ENCODE results near the gene TCP11.

The TCP11 gene

DNA sequence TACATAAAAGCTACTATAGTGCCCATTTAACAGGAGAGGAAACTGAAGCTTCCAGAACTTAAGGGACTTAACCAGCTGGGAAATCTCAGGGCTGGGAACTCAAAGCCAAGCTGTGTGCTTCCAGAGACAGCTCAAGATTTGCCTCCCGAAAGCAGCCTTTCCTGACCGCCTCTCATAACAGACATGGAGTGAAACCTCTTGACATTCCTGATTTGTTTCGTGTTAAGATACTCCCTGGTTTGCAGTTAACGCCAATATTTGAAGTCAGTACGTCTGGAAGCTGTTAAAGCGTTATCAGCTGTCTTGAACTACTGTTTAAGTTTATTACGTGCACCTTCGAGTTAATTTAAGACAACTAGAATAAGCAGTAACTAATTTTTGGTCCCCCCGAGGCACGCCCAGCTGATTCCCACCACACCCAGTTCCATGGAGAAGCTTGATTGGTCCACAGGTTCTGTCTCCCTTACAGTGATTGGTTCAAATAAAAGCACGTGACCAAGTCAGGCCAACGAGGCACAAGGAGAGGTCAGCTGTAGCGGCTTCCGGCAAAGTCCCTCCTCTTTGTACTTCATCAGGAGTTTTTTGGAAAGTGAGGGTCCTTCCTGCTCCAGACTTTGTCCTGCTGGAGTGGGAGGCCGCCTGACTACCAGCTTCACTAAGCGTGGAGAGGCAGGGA, 8.9 kb upstream of the TCP11 start:
- TF ChIP-seq, protein P1, sequence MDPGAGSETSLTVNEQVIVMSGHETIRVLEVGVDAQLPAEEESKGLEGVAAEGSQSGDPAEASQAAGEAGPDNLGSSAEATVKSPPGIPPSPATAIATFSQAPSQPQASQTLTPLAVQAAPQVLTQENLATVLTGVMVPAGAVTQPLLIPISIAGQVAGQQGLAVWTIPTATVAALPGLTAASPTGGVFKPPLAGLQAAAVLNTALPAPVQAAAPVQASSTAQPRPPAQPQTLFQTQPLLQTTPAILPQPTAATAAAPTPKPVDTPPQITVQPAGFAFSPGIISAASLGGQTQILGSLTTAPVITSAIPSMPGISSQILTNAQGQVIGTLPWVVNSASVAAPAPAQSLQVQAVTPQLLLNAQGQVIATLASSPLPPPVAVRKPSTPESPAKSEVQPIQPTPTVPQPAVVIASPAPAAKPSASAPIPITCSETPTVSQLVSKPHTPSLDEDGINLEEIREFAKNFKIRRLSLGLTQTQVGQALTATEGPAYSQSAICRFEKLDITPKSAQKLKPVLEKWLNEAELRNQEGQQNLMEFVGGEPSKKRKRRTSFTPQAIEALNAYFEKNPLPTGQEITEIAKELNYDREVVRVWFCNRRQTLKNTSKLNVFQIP (CRISPR knock-in tag; IDR thresholded peaks at IDR 0.05; ENCODE audit: borderline replicate concordance, low read depth), result no peak
- TF ChIP-seq ZC3H10 (CRISPR knock-in tag; IDR thresholded peaks at IDR 0.05), result no peak
- TF ChIP-seq ZFP3 (CRISPR knock-in tag; IDR thresholded peaks at IDR 0.05), result no peak
- TF ChIP-seq RARB (CRISPR knock-in tag; IDR thresholded peaks at IDR 0.05), result no peak
- no peak for TF ChIP-seq TCF4 (CRISPR knock-in tag; IDR thresholded peaks at IDR 0.05; ENCODE audit: borderline replicate concordance)
- TF ChIP-seq ZNF8 (CRISPR knock-in tag; IDR thresholded peaks at IDR 0.05), result no peak
- no peak for TF ChIP-seq ZNF565 (CRISPR knock-in tag; conservative IDR thresholded peaks at IDR 0.05; ENCODE audit: low read depth)
- TF ChIP-seq, protein P2, sequence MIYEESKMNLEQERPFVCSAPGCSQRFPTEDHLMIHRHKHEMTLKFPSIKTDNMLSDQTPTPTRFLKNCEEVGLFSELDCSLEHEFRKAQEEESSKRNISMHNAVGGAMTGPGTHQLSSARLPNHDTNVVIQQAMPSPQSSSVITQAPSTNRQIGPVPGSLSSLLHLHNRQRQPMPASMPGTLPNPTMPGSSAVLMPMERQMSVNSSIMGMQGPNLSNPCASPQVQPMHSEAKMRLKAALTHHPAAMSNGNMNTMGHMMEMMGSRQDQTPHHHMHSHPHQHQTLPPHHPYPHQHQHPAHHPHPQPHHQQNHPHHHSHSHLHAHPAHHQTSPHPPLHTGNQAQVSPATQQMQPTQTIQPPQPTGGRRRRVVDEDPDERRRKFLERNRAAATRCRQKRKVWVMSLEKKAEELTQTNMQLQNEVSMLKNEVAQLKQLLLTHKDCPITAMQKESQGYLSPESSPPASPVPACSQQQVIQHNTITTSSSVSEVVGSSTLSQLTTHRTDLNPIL (CRISPR knock-in tag; IDR thresholded peaks at IDR 0.05; ENCODE audit: low read depth), result no peak
- no peak for TF ChIP-seq GLIS3 (CRISPR knock-in tag; IDR thresholded peaks at IDR 0.05)
- no peak for TF ChIP-seq ISL1 (CRISPR knock-in tag; IDR thresholded peaks at IDR 0.05)
- no peak for TF ChIP-seq CSDC2 (CRISPR knock-in tag; IDR thresholded peaks at IDR 0.05)
- no peak for TF ChIP-seq ZNF70 (CRISPR knock-in tag; IDR thresholded peaks at IDR 0.05)
- no peak for ATAC-seq

DNA sequence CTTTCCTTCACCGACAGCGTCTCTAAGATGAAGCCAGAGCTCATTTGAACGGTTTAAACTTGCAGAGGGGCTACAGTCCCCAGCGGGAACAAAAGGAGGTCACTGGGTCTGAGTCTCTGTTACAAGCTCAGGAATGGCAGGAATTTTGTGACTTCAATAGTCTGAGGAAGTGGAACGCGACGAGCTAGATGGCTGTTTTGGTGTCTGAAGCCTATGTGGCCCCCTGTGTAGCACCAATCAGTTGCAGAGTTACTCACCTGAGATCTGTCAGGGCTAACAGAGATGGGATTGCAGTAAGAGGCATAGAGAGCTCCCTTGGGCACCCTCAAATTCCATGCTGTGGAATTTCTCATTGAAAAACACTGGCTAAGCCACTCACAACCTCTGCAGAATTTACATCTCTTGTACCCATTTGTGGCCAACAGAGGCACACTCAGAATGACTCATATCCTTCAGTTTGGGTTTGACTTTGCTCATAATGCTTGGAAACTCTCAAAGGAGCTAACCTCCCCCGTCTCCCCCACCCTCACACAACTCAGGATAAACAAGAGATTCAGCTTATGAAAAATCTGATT, 7.1 kb upstream of the TCP11 start:
- peak; percentile 35 for ATAC-seq
- TF ChIP-seq PPARA (CRISPR knock-in tag; IDR thresholded peaks at IDR 0.05; ENCODE audit: borderline replicate concordance) (no peak), OSR1 (CRISPR knock-in tag; IDR thresholded peaks at IDR 0.05) (no peak), TCF4 (CRISPR knock-in tag; IDR thresholded peaks at IDR 0.05; ENCODE audit: borderline replicate concordance) (no peak), ZNF565 (CRISPR knock-in tag; conservative IDR thresholded peaks at IDR 0.05; ENCODE audit: low read depth) (no peak), ZFP3 (CRISPR knock-in tag; IDR thresholded peaks at IDR 0.05) (no peak), ISL1 (CRISPR knock-in tag; IDR thresholded peaks at IDR 0.05) (no peak), ZFP30 (CRISPR knock-in tag; IDR thresholded peaks at IDR 0.05) (no peak), ZNF70 (CRISPR knock-in tag; IDR thresholded peaks at IDR 0.05) (no peak), CSDC2 (CRISPR knock-in tag; IDR thresholded peaks at IDR 0.05) (no peak), ESRRG (CRISPR knock-in tag; IDR thresholded peaks at IDR 0.05) (no peak), RARB (CRISPR knock-in tag; IDR thresholded peaks at IDR 0.05) (no peak)
- TF ChIP-seq, protein P3, sequence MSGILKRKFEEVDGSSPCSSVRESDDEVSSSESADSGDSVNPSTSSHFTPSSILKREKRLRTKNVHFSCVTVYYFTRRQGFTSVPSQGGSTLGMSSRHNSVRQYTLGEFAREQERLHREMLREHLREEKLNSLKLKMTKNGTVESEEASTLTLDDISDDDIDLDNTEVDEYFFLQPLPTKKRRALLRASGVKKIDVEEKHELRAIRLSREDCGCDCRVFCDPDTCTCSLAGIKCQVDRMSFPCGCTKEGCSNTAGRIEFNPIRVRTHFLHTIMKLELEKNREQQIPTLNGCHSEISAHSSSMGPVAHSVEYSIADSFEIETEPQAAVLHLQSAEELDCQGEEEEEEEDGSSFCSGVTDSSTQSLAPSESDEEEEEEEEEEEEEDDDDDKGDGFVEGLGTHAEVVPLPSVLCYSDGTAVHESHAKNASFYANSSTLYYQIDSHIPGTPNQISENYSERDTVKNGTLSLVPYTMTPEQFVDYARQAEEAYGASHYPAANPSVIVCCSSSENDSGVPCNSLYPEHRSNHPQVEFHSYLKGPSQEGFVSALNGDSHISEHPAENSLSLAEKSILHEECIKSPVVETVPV (CRISPR knock-in tag; IDR thresholded peaks at IDR 0.05), result no peak
- TF ChIP-seq, protein P4, sequence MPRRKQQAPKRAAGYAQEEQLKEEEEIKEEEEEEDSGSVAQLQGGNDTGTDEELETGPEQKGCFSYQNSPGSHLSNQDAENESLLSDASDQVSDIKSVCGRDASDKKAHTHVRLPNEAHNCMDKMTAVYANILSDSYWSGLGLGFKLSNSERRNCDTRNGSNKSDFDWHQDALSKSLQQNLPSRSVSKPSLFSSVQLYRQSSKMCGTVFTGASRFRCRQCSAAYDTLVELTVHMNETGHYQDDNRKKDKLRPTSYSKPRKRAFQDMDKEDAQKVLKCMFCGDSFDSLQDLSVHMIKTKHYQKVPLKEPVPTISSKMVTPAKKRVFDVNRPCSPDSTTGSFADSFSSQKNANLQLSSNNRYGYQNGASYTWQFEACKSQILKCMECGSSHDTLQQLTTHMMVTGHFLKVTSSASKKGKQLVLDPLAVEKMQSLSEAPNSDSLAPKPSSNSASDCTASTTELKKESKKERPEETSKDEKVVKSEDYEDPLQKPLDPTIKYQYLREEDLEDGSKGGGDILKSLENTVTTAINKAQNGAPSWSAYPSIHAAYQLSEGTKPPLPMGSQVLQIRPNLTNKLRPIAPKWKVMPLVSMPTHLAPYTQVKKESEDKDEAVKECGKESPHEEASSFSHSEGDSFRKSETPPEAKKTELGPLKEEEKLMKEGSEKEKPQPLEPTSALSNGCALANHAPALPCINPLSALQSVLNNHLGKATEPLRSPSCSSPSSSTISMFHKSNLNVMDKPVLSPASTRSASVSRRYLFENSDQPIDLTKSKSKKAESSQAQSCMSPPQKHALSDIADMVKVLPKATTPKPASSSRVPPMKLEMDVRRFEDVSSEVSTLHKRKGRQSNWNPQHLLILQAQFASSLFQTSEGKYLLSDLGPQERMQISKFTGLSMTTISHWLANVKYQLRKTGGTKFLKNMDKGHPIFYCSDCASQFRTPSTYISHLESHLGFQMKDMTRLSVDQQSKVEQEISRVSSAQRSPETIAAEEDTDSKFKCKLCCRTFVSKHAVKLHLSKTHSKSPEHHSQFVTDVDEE (CRISPR knock-in tag; IDR thresholded peaks at IDR 0.05), result no peak
- TF ChIP-seq, protein P2 (CRISPR knock-in tag; IDR thresholded peaks at IDR 0.05; ENCODE audit: low read depth), result no peak

DNA sequence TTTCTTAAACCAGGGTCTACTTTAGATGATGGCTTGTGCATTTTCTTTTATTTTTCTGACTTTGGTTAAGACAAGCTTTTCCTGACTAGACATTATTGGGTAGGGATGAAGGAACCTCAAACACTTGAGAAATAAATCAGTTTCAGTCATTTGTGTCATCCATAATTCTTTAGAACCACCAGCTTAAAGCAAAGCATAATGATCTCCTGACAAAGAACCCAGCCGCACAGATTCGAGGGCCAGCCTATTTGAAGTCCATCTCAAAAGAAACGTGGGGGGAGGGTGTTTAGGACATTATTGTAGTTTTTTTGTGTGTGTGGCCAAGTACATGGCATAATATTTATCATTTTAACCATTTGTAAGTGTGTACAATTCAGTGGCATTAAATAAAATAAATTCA, 6.3 kb upstream of the TCP11 start:
- TF ChIP-seq GLIS3 (CRISPR knock-in tag; IDR thresholded peaks at IDR 0.05) (no peak), ZNF8 (CRISPR knock-in tag; IDR thresholded peaks at IDR 0.05) (no peak), ZFP30 (CRISPR knock-in tag; IDR thresholded peaks at IDR 0.05) (no peak), ZNF70 (CRISPR knock-in tag; IDR thresholded peaks at IDR 0.05) (no peak), ZC3H10 (CRISPR knock-in tag; IDR thresholded peaks at IDR 0.05) (no peak)
- TF ChIP-seq, protein P4 (CRISPR knock-in tag; IDR thresholded peaks at IDR 0.05), result no peak
- TF ChIP-seq, protein P1 (CRISPR knock-in tag; IDR thresholded peaks at IDR 0.05; ENCODE audit: borderline replicate concordance, low read depth), result no peak
- ATAC-seq, result no peak
